ENCODE data around the gene GNPDA2. TPM values are rescaled to one million over a fixed set of nuclear protein-coding genes. Genes with fewer than 3 reads are reported as not detected.
A peak's percentile ranks its signal among the peaks of the same experiment; 100 is the strongest.

GNPDA2 gene
- total RNA-seq, 4 donors from 2014 or later = 19.3 to 45.5 (median 31.7) TPM

- ATAC-seq = no peak
- Histone ChIP-seq H3K36me3 (peaks cover 0 to 86% of the 10 kb centered on the region in 2 donors), H3K9me3 (no peaks in the 10 kb centered on the region), H3K4me1 (no peaks in the 10 kb centered on the region), H3K27ac (no peak overlapping the region), H3K4me3 (no peak overlapping the region), H3K27me3 (no peaks in the 10 kb centered on the region)
- 71 to 86% methylated on average over 2 of the region's 2 CpGs for WGBS, 2 donors (ENCODE audit: low coverage in 1 of 2)
- no peak for TF ChIP-seq EP300 (IDR thresholded peaks at IDR 0.05)
- TF ChIP-seq POLR2A (IDR thresholded peaks at IDR 0.05) = no peak
- no peak for TF ChIP-seq CTCF (IDR thresholded peaks at IDR 0.05)
- no peak for TF ChIP-seq POLR2AphosphoS5 (IDR thresholded peaks at IDR 0.05)
These were observed 25.3 kb downstream of the GNPDA2 start for GRCh38 chr4:44701037-44701436.

GRCh38 chr4:44700427-44700826, 25.9 kb downstream of the GNPDA2 start:
- no peaks in the 10 kb centered on the region for H3K4me1 ChIP-seq
- TF ChIP-seq EP300 (IDR thresholded peaks at IDR 0.05) = no peak
- no peak for TF ChIP-seq CTCF (IDR thresholded peaks at IDR 0.05)
- no peak for TF ChIP-seq POLR2AphosphoS5 (IDR thresholded peaks at IDR 0.05)
- no peak for TF ChIP-seq POLR2A (IDR thresholded peaks at IDR 0.05)
- no peaks in the 10 kb centered on the region for H3K9me3 ChIP-seq
- 100% methylated on average over 1 of the region's 1 CpG; no CpG with 5 or more reads in 1 of the 2 donors for WGBS, 2 donors (ENCODE audit: low coverage in 1 of 2)
- ATAC-seq = no peak
- H3K4me3 ChIP-seq = no peak overlapping the region
- no peak overlapping the region for H3K27ac ChIP-seq
- no peaks in the 10 kb centered on the region for H3K27me3 ChIP-seq
- H3K36me3 ChIP-seq = peaks cover 0 to 81% of the 10 kb centered on the region in 2 donors

GRCh38 chr4:44684648-44685047, 41.7 kb downstream of the GNPDA2 start:
- no peaks in the 10 kb centered on the region for H3K27me3 ChIP-seq
- H3K4me3 ChIP-seq = no peak overlapping the region
- no peak overlapping the region for H3K27ac ChIP-seq
- ATAC-seq = no peak
- WGBS, 2 donors (ENCODE audit: low coverage in 1 of 2) = 95 to 100% methylated on average over 1 of the region's 1 CpG
- H3K36me3 ChIP-seq = peaks cover 0 to 78% of the 10 kb centered on the region in 2 donors
- peaks cover 0 to 18% (median 3%) of the 10 kb centered on the region in 3 donors for H3K4me1 ChIP-seq
- H3K9me3 ChIP-seq = no peaks in the 10 kb centered on the region
- TF ChIP-seq POLR2A (IDR thresholded peaks at IDR 0.05) (no peak), POLR2AphosphoS5 (IDR thresholded peaks at IDR 0.05) (no peak), CTCF (IDR thresholded peaks at IDR 0.05) (no peak), EP300 (IDR thresholded peaks at IDR 0.05) (no peak)

GRCh38 chr4:44679060-44679459, 47.3 kb downstream of the GNPDA2 start:
- Histone ChIP-seq H3K9me3 (no peaks in the 10 kb centered on the region), H3K27me3 (no peaks in the 10 kb centered on the region), H3K4me1 (peaks cover 5 to 35% (median 7%) of the 10 kb centered on the region in 3 donors), H3K36me3 (peaks cover 0 to 25% of the 10 kb centered on the region in 2 donors), H3K4me3 (peak overlapping the region; percentile 82 to 94), H3K27ac (peak overlapping the region in 3 of 4 donors; percentile 89 to 95 (median 90))
- ATAC-seq = no peak
- WGBS, 2 donors (ENCODE audit: low coverage in 1 of 2) = 0 to 2% methylated on average over 3 of the region's 3 CpGs
- TF ChIP-seq POLR2AphosphoS5 (IDR thresholded peaks at IDR 0.05) = no peak
- no peak for TF ChIP-seq CTCF (IDR thresholded peaks at IDR 0.05)
- no peak for TF ChIP-seq EP300 (IDR thresholded peaks at IDR 0.05)
- TF ChIP-seq POLR2A (IDR thresholded peaks at IDR 0.05) = no peak
